GM21737 (cell line): ENCODE data around the gene PCCA.
"Not testable (repeated sequence)": the region's sequence is repeated elsewhere in the genome, so short reads cannot be mapped to it uniquely, and the experiment has no call there.

Experiments
- ATAC-seq: cut with Tn5 transposase; IDR thresholded peaks from one replicate; pipeline ENCODE4 v1.9.1; 2021; ENCODE audit warnings: mild to moderate bottlenecking, moderate library complexity; ENCODE audit not compliant: unreplicated experiment

Gene PCCA

DNA sequence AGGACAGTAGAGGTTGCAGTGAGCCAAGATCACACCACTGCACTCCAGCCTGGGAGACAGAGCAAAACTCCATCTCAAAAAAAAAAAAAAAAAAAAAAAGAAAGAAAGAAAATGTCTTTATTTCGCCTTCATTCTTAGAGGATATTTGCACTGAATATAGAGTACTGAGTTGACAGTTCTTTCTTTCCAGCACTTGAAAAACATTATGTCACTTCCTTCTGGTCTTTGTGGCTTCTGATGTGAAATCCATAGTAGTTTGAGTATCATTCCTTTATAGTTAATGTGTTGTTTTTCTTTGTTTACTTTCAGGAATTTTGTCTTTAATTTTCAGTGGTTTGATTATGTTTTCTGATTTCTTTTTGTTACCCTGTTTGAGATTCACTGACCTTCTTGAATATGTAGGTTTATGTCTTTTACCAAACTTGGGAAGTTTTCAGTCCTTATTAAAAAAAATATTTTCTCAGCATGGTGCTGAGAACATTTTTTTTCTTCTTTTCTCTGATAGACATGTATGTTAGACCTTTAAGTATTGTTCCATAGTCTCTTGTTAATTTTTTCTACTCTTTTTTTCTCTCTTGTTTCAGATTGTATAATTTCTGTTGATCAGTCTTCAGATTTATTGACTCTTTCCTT lies 50.1 kb downstream of the PCCA start:
- no peak for ATAC-seq

DNA sequence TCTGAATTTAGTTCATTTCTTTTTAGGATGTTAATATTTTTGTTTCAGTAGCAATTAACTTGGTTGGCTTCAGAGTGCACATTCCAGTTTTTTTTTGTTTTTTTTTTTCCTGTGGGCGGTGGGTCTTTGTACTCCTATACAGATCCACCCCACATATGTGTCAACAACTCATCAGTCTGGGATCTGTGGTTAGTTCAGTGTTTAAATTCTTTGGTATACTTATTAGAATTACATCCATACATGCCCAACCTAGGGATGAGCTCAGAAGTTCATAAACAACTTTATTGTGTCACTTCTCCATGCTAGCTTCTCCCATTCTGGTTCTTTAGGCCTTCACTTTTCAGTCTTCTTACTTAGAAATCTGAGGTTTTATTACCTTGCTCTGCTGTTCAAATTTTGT lies 50.9 kb downstream of the PCCA start:
- ATAC-seq: no peak

DNA sequence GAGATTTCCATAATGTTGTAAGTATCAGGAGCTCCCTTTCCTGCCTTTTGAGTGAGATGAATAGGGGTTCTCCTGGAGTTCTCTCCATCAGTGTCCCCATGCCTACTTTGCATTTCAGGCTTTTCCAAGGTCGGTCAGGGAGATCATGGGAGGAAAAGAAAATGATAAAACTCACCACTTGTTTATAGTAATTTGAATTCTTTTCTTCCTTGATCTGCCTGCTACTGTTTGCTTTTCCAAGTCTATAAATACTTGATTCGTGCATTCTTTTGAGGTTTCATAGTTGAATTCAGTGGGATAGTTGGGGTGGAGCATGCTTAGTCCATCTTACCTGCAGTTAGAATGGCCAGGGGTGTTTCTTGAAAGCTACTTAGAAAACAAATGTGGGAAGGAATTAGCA lies 51.5 kb downstream of the PCCA start:
- no peak for ATAC-seq

DNA sequence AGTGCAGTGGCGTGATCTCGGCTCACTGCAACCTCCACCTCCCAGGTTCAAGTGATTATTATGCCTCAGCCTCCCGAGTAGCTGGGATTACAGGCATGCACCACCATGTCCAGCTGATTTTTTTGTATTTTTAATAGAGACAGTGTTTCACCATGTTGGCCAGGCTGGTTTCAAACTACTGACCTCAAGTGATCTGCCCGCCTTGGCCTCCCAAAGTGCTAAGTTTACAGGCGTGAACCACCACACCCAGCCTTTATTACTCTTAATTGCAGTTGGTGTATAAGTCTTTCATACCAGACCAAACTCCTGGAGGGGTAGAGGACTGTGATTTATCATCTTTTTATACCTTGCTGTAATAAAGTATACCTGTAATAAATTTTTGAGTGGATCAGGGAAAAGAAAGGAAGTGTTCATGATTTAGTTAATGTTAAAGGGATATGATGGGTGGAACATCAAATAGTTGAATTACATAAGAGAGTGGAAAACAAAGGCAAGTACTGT lies 52.6 kb downstream of the PCCA start:
- not testable (repeated sequence) for ATAC-seq

DNA sequence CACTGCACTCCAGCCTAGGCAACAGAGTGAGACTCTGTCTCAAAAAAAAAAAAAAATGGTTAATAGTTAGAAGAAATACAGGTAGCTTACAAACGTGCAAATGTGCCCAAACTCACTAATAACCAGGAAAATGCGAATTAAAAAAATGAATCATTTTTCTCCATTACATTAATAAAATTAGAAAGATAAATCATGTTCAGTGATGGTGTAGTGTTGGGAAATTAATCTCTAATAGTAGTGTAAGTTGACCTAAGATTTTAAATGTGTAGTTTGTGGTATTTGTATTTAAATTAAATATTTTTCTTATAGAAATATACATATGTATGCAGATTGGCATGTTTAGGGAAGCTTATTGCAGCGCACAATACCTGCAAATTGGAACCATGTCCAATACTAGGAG lies 57.6 kb downstream of the PCCA start:
- no peak for ATAC-seq

DNA sequence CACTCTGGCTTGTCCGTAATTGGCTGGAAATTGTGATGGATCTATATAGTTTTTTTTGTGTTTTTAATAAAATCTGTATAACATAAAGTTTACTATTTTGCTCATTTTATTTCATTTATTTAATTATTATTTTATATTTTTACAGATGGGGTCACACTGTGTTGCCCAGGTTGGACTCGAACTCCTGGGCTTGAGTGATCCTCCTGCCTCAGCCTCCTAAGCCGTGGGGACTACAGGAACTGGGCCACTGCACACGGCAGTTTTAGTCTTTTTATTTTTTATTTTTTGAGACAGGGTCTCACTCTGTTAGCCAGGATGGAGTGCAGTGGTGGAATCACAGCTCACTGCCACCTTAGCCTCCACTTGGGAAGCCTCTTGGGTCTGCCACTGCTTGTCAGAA lies 58.9 kb downstream of the PCCA start:
- ATAC-seq: no peak

DNA sequence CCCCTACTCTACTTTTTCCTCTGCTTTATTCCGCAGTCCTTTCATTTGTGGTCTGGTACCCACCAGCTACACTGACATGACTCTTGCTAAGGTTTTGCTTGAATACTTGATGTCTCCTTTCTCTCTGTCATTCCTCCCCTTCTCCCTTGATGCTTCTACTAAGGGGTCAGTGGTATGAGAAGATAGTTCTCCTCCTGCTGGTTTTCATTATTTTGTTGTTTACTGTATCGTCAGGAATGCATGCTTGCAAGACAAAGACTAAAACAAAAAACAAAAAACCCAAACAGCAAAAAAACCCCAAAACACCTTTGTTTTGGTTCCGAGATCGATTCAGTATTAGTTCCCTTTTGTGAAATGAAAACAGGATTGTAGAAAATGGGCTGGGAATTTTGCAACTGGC lies 59.5 kb downstream of the PCCA start:
- no peak for ATAC-seq

DNA sequence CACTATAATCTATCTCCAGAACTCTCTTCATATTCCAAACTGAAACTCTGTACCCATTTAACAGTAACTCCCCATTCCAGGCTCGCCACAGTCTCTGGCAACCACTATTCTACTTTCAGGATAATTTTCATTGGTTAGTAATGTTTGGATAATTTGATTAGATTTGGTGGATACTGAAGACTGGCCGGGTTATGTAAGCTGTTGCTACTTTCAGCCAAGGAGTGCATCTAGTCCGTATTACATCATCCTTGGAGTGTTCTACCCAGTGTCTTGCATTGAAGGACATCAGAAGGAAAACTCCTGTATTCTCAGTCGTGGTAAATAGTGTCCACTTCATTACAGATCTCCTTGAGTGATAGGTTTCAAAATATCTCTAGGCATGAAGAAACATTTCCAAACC lies 60.5 kb downstream of the PCCA start:
- ATAC-seq: no peak

DNA sequence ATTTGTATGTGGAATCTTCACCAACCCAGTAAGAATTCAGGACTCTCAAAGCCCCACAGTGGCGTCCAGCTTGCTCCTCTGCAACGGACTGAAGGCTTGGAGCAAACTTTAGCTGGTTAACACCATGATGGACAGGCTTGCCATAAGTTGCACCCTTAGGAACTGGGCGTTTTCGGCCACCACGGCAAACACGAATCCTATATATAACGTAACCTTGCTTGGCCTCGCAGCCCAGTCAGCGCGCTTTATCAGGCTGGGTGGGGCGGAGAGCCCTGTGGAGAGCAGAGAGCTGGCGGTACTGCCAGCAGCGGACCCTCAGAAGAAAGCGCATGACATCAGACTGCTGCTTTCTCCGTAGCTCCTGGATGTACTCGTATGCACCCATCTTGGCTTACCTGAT lies 61.8 kb downstream of the PCCA start:
- ATAC-seq: not testable (repeated sequence)

DNA sequence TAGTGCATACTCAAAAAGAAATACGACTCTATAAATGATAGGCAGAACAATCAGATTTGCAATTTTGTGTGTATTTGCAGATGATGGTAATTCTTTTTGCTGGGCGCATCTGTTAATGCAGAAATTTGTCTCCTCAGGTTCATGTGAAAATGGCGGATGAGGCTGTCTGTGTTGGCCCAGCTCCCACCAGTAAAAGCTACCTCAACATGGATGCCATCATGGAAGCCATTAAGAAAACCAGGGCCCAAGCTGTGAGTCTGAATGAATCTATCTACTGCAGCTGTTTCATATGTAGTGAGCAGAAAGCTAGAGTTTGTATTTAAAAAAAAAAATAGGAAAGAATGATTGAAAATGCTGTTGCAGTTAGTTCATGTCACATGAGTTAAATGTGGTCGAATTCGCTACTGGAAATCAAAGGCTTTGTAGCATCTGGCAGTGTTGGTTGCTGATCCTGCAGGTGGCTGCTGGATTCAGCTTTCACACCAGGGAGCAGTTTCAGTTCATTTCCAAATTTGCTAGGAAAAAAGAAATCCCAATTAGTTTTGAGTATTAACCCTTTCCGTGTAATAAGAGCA lies 66.0 kb downstream of the PCCA start:
- no peak for ATAC-seq

DNA sequence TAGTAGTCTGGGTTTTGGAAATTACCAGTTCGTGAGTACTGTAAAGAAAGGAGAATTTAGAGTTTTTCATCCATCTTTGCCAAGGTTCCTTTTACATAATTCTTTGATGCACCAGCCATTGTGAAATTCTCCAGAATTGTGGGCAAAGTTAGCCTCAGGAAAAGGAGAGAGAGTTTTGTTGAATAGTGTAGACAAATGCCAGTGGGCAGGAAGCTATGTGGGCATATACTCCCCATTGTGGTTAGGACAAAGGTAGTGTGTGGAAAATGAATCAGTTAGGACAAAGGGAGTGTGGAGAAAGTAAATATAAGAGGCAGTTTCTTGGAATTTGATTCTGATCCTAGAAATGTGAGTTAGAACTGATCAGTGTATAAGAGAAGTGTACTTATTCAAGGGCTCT lies 67.9 kb downstream of the PCCA start:
- no peak for ATAC-seq

DNA sequence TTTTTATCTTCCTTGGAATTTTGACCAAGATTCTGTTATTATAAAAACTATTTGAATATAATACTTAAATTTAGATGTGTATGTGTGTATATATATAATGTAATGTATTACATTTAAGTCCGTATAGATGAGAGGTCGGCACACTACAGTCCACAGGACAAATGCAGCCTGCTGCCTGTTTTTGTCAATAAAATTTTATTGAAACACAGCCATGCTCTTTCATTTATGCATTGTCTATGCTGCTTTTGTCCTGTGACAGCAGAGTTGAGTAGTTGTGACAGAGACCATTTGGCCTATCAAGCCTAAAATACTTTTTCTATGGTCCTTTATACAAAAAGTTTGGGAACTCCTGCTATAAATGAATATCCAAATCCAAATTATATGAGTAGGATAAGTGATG lies 69.7 kb downstream of the PCCA start:
- no peak for ATAC-seq

DNA sequence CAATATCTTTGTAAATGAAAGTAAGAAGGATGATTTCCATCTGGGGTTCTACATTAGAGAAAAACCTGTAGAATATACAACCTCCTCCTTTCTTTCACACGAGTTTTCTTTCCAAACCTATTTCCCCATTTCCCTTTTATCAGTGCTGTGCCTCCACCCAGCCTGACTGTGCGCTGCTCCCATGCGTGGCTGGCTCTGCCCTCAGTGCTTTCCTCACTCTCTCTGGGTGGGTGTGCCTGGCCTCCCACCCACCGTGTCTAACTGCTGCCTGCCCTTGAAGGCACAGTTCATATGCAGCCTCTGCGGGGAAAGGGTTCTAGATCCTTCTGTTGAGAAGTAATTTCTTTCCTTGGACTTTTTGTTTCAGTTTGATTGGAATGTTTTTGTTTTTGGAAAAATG lies 70.7 kb downstream of the PCCA start:
- no peak for ATAC-seq

DNA sequence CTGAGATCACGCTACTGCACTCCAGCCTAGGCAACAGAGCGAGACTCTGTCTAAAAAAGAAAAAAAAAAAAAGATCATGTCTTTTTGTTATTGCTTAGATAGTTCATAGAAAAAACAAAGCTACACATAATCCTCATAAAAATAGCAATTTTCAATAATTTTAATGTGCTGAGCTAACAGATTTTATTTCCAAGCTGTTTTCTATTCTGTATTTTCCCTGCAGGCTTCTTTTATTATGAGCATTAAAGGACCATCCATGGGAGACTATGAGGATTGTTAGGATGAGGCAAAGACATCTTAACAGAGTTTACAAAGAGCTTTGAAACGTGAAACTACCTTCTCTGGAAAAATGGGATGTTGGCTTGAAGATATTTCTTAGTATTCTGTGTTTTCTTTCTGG lies 71.6 kb downstream of the PCCA start:
- ATAC-seq: no peak

DNA sequence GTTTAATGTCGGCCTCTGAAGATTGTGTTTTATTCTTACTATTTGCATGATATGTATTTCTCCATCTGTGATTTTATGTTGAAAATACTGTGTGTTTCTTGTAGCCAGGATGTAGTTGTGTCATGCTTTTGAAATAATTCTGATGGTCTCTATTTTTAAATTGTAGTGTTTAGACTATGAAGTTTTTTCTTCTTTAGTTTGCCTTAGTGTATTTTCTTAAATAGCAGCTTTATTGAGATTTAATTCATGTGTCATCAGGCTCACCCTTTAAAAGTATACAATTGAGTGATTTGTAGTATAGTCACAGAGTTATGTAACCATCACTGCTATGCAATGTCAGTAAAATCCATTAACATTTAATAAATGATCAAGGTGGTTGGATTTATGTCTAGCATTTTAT lies 74.5 kb downstream of the PCCA start:
- ATAC-seq: no peak

DNA sequence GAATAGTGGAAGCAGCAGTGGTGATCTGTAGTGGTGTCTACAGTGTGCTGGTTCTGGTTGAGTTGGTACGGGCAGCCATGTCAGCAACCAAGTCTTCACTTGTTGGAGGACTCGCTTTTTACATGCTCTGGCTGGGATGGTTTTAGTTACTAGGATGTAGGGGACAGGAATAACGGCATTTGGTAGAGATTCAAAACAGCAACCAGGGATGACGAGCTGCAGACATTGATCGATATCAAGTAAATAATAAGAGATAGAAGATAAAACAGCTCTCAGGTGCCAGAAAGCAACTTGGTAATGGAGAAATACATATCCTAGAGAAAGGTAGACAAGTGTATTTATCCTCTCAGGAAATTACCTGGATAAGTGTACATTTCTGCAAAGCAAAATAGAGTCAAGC lies 84.3 kb downstream of the PCCA start:
- ATAC-seq: no peak

DNA sequence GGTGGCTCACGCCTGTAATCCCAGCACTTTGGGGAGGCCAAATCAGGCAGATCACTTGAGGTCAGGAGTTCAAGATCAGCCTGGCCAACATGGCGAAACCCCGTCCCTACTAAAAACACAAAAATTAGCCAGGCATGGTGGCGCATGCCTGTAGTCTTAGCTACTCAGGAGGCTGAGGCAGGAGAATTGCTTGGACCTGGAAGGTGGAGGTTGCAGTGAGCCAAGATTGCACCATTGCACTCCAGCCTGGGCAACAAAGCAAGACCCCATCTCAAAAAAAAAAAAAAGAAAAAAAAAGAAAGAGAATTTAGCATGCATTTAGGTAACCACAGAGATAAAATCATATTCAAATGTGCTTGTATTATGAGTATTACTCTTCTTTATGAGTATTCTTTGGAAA lies 85.6 kb downstream of the PCCA start:
- ATAC-seq: not testable (repeated sequence)

DNA sequence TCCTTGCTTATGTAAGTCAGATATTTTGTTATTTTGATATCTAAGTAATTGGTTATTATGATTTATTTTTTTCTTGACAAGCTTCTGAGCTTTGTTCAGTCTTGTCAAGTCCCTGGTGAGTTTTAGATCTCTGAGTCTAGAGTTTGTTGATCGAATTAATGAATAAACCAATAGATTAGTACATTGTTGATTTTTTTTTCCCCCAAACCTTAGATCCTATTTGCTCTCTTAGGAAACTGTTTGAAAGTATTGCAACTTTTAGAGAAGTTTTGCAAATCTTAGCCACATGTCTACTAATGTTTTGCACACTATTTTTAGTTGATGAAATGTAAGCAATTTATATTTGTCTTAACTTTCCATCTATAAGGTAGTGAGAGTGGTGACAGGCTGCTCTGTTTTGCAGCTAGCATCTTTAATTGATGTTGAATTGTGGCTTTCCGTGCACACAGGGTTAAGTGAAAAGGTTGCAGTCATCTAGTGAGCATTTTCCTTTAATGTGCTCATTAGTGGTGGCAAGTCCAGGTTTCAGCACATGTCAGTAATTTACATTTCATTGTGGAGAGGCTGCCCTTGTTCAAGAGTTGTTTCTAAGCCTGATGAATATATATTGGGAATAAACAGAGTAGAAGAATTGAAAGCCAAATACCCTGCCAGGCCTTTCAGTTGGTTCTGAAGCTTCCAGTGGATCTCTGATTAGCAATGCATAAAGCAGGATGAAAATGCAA lies 86.3 kb downstream of the PCCA start:
- no peak for ATAC-seq

DNA sequence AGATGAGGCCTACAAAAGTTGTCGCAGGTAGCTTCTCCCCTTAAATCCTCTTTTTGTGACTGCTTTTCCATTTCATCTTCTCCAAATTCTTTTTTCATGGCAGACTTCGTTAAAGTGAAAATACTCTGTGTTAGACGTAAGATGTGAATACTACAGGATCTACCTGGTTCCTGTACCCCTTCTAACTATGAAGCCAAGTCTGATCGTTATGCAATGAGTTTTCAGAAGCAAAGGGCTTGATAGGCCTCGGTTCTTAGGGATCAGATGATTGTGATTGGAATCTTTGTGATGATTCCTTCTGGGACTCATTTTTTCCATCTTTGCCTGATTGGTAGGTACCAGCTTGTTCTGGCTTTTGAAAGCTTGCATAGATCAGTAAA lies 86.9 kb downstream of the PCCA start:
- no peak for ATAC-seq

DNA sequence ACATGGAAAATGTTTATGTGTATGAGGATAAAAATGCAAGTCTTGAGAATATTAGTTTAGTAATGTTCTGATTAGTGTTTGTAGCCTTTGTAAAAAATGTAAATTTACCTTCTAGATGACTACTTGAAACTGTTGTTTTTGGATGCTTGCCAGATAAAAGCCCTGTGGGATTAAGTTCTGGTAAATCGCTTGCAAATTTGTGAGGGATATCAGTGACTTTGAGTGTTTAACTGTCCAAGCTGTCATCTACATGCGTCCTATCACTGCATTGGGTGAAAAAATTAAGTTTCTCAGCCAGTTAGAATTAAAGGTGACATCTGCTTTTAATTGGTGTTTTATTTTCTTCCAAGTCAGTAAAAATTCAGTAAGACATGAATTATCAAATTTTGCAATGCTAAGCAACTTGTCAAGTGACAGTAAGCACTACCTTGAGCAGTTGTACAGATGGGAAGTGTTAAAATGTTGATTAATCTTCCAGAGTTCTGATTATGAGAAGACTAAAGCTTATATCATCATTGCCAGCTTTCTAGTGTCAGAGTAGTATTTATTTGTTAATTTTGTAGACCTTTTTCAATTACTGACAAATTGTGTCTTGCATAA lies 88.0 kb downstream of the PCCA start:
- ATAC-seq: no peak

DNA sequence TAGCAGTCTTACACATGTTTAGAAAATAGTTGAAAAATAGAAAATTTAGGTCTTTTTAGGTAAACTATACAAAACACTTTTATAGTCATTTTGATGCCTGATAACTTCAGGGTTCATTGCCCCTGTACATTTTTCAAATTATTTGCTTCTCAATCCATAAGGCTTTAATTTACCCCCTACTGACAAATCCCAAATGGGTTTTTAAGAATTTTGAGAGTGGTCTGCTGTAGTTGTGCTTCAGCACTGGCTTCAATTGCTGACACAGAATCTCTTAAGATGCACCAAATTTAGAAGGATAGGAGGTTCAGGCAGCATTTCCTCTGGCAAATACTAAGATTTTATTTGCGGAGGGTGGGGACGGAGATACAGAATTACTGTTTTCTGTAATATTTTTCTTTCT lies 89.4 kb downstream of the PCCA start:
- no peak for ATAC-seq

DNA sequence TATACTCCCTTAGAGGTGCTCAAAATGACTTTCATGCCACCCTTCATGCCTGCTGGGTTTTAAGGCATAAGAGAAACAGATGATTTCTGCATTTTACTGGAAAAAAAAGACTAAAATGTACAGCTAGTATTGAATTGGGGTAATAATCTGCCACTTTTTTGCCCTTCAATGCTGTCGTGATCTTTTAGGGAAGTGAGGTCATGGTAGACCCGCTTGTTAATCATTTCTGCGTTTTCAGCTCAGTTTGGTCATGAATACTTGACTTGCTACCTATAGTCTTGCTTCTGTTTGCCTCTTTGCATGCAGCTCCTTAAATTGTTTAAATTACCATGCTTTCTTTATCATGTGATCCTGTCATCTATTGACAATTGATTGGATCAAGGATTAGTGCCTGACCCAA lies 90.4 kb downstream of the PCCA start:
- ATAC-seq: no peak
